Activated B cell treated with CpG ODN at 0.5 μM for 24 hours (primary cell): ENCODE results near the gene NRP2. TPM values are rescaled to one million over a fixed set of nuclear protein-coding genes. Genes with fewer than 3 reads are reported as not detected.

Source experiments
- ATAC-seq: fragments of 200-7000 bp; cut with Tn5 transposase; one replicate; pipeline ENCODE4 v1.10.0; 2021; ENCODE audit warnings: low read depth, mild to moderate bottlenecking, moderate library complexity
- CTCF ChIA-PET: fragments of 350-600 bp; sonication (Branson Sonifier 250); formaldehyde crosslinking; loops from one replicate; lab custom pipeline; 2021; ENCODE audit warnings: antibody characterized with exemption; lab: Charles Lee
- POLR2A ChIA-PET: fragments of 350-600 bp; sonication (Branson Sonifier 250); formaldehyde crosslinking; loops from one replicate; lab custom pipeline; 2021; ENCODE audit warnings: antibody characterized with exemption; lab: Charles Lee
- DNase-seq: peaks from one replicate; pipeline ENCODE4 v3.0.0; 2022
- H3K27ac Mint-ChIP-seq: one replicate; pipeline ENCODE4 v1.8.0; 2020; ENCODE audit warnings: mixed read lengths
- H3K27me3 Mint-ChIP-seq: one replicate; pipeline ENCODE4 v1.8.0; 2021; ENCODE audit warnings: mixed read lengths
- H3K36me3 Mint-ChIP-seq: one replicate; pipeline ENCODE4 v1.8.0; 2021; ENCODE audit warnings: low read depth, mixed read lengths
- H3K4me1 Mint-ChIP-seq: one replicate; pipeline ENCODE4 v1.8.0; 2021; ENCODE audit warnings: mixed read lengths
- H3K4me3 Mint-ChIP-seq: one replicate; pipeline ENCODE4 v1.8.0; 2020; ENCODE audit warnings: mild to moderate bottlenecking, mixed read lengths
- H3K9me3 Mint-ChIP-seq: one replicate; pipeline ENCODE4 v1.8.0; 2020; ENCODE audit warnings: mixed read lengths
- CTCF ChIP-seq: fragments of 200-600 bp; IDR thresholded peaks from one replicate; pipeline ENCODE4 v1.8.0; 2022; ENCODE audit warnings: antibody characterized with exemption, mild to moderate bottlenecking
- intact Hi-C: fragments of 100-400 bp; cut with micrococcal nuclease; formaldehyde crosslinking; loops from one replicate; pipeline ENCODE4 v1.15.1; 2024
- total RNA-seq: library from RNA; stranded (reverse); gene quantifications from 2 replicates; pipeline ENCODE4 v1.2.3, GENCODE V29; 2022

The NRP2 gene
- total RNA-seq, 1 donor from 2014 or later = 10.2 TPM

GRCh38 chr2:205658572-205658971, 23.7 kb upstream of the NRP2 start:
- no peak for ATAC-seq
- Mint-ChIP-seq H3K27me3 (peaks cover 10% of the 10 kb centered on the region), H3K36me3 (no peaks in the 10 kb centered on the region), H3K9me3 (no peaks in the 10 kb centered on the region), H3K27ac (no peak overlapping the region), H3K4me3 (no peak overlapping the region), H3K4me1 (peaks cover 39% of the 10 kb centered on the region)
- POLR2A ChIA-PET = no interaction called here
- intact Hi-C loops = no loop called here
- TF ChIP-seq CTCF = no peak
- DNase-seq = no peak
- CTCF ChIA-PET = interaction anchor here (2.4 kb wide), 1 partner anchor 17 kb away, joined by 8 read pairs; no protein-coding TSS in a partner anchor

- intact Hi-C loops = no loop called here
- TF ChIP-seq CTCF = no peak
- Mint-ChIP-seq H3K9me3 (no peaks in the 10 kb centered on the region), H3K4me3 (no peak overlapping the region), H3K27me3 (peaks cover 7% of the 10 kb centered on the region), H3K4me1 (peaks cover 39% of the 10 kb centered on the region), H3K27ac (no peak overlapping the region), H3K36me3 (no peaks in the 10 kb centered on the region)
- ChIA-PET POLR2A (no interaction called here), CTCF (interaction anchor here (0.7 to 2.4 kb wide), 2 partner anchors 16 to 19 kb away, joined by 3 to 8 read pairs; no protein-coding TSS in a partner anchor)
- no peak for ATAC-seq
- no peak for DNase-seq
Measured at GRCh38 chr2:205659922-205660321, 22.4 kb upstream of the NRP2 start.

GRCh38 chr2:205660521-205661124, 21.7 kb upstream of the NRP2 start:
- Mint-ChIP-seq H3K27me3 (peaks cover 7% of the 10 kb centered on the region), H3K4me1 (peaks cover 39% of the 10 kb centered on the region), H3K27ac (no peak overlapping the region), H3K36me3 (no peaks in the 10 kb centered on the region), H3K9me3 (no peaks in the 10 kb centered on the region), H3K4me3 (peak overlapping the region; percentile 44)
- ATAC-seq (peak; percentile 62), DNase-seq (no peak)
- POLR2A ChIA-PET = interaction anchor here (1.1 to 1.3 kb wide), 2 partner anchors 21 to 52 kb away, joined by 3 to 4 read pairs; no protein-coding TSS in a partner anchor
- no peak for TF ChIP-seq CTCF
- intact Hi-C loops = no loop called here
- CTCF ChIA-PET = interaction anchor here (0.9 kb wide), 1 partner anchor 15 kb away, joined by 6 read pairs; no protein-coding TSS in a partner anchor

GRCh38 chr2:205661281-205661680, 21.0 kb upstream of the NRP2 start:
- POLR2A ChIA-PET = interaction anchor here (1.1 to 1.3 kb wide), 2 partner anchors 20 to 51 kb away, joined by 3 to 4 read pairs; no protein-coding TSS in a partner anchor
- ATAC-seq = no peak
- no peaks in the 10 kb centered on the region for H3K9me3 Mint-ChIP-seq
- peaks cover 39% of the 10 kb centered on the region for H3K4me1 Mint-ChIP-seq
- DNase-seq = no peak
- CTCF ChIA-PET = interaction anchor here (0.9 to 1.2 kb wide), 2 partner anchors 15 kb away, joined by 5 to 6 read pairs; no protein-coding TSS in a partner anchor
- no peak overlapping the region for H3K4me3 Mint-ChIP-seq
- peaks cover 5% of the 10 kb centered on the region for H3K27me3 Mint-ChIP-seq
- intact Hi-C loops = no loop called here
- no peaks in the 10 kb centered on the region for H3K36me3 Mint-ChIP-seq
- no peak overlapping the region for H3K27ac Mint-ChIP-seq
- TF ChIP-seq CTCF = no peak

GRCh38 chr2:205662206-205662965, 19.9 kb upstream of the NRP2 start:
- POLR2A ChIA-PET = no interaction called here
- intact Hi-C loops = no loop called here
- Mint-ChIP-seq H3K36me3 (no peaks in the 10 kb centered on the region), H3K27me3 (peaks cover 4% of the 10 kb centered on the region), H3K27ac (no peak overlapping the region), H3K4me1 (peaks cover 39% of the 10 kb centered on the region), H3K9me3 (peaks cover under 1% of the 10 kb centered on the region), H3K4me3 (no peak overlapping the region)
- DNase-seq = no peak
- ATAC-seq = peak; percentile 45
- TF ChIP-seq CTCF = no peak
- CTCF ChIA-PET = interaction anchor here (1.2 kb wide), 1 partner anchor 14 kb away, joined by 5 read pairs; no protein-coding TSS in a partner anchor
